Activated CD4-positive, alpha-beta T cell treated with anti-CD3 and anti-CD28 coated beads, Interleukin-2, amount 50 U/mL, for 16 hours (primary cell): ENCODE measurements around the gene NUDT6.
"Not testable (repeated sequence)": the region's sequence is repeated elsewhere in the genome, so short reads cannot be mapped to it uniquely, and the experiment has no call there.

ENCODE experiments used
- DNase-seq: peaks from one replicate; pipeline ENCODE4 v3.0.0-alpha.2; 2020

Gene NUDT6

GRCh38 chr4:122921971-122922876 lies at the start of gene NUDT6:
TSS of gene NUDT6 (minus strand) at chr4:122922597. CDS start at chr4:122922572, 25 bp downstream.
- peak; percentile 64 for DNase-seq

GRCh38 chr4:122968227-122968812 lies 45.9 kb upstream of the NUDT6 start:
- no peak for DNase-seq

GRCh38 chr4:122967231-122967630 lies 44.8 kb upstream of the NUDT6 start:
- DNase-seq = no peak

- DNase-seq = no peak
These were observed 43.8 kb upstream of the NUDT6 start for GRCh38 chr4:122966201-122966600.

- DNase-seq = peak; percentile 17
These were observed 40.8 kb upstream of the NUDT6 start for GRCh38 chr4:122963216-122963615.

- no peak for DNase-seq
These were observed 38.2 kb upstream of the NUDT6 start for GRCh38 chr4:122960611-122961000.

DNA sequence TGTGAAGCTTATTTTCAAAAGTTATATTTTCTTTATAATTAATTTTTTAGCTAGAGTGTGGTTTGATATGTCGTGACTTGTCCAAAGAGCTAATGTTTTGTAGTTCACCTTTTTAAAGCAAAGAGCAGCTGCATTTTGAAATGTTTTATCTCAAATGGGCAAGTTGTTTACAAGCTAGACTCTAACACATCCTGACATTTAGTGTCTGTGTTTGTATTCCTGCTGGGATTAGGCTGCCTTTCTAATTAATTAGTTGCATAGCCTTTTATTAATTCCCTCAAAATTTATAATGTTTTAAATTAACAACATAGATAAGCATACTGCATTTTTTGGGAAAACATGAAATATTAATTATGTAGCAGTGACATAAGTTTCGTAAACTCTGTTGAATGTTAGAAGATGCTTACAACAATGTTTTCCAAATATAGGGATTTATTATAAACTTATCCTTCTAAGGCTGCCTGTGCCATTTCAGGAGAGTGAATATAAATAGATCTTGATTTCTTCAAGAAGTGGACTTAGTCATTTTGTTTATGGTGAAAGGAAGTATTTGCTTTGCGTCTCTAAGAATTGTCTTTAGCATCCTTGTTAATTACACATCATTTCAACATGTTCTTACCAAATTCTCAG lies 37.7 kb upstream of the NUDT6 start:
- DNase-seq = no peak

DNA sequence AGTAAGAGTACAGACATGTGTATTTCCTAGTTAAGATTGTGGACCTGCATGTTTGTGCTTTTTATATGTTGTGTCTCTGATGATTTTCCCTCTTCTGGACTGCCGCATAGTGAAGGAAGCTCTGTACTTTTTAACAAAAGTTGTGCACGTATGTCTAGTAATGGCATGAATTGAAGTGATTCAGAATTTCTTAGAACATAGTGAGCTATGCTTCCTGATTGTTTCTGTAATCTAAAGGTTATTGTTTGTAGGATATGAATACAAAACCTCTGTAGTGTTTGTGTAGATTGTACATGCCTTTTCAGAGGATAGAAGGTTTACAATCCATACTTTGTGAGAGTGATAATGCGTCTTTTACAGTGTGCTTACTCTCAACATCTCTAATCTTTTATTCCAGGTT lies 37.0 kb upstream of the NUDT6 start:
- no peak for DNase-seq

GRCh38 chr4:122958505-122958904 lies 36.1 kb upstream of the NUDT6 start:
- no peak for DNase-seq

GRCh38 chr4:122953924-122954323 lies 31.5 kb upstream of the NUDT6 start:
- no peak for DNase-seq

- no peak for DNase-seq
These were observed 29.6 kb upstream of the NUDT6 start for GRCh38 chr4:122952028-122952427.

- no peak for DNase-seq
These were observed 26.3 kb upstream of the NUDT6 start for GRCh38 chr4:122948671-122949070.

GRCh38 chr4:122946142-122946541 lies 23.7 kb upstream of the NUDT6 start:
- DNase-seq = no peak

GRCh38 chr4:122945136-122945535 lies 22.7 kb upstream of the NUDT6 start:
- DNase-seq = not testable (repeated sequence)

DNA sequence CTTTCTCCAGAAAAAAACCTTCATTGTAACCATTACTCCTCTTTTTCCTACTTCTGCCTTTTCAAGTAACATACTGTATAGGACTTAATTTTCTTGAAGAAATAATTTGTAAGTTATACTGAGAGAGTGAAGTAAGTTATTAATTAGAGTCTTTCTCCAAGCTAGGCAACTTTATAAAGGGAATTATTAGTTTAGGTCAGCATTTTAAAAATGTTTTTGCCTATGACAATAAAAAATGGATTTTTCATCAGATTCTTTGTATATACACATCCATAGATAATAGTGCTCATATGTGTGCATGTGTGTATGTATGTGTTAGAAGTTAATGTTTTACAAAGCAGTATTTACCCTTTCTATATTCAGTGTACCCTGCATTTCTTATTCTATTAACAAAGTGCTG lies 10.4 kb upstream of the NUDT6 start:
- no peak for DNase-seq

GRCh38 chr4:122930862-122931261 lies 8.5 kb upstream of the NUDT6 start:
- no peak for DNase-seq

DNA sequence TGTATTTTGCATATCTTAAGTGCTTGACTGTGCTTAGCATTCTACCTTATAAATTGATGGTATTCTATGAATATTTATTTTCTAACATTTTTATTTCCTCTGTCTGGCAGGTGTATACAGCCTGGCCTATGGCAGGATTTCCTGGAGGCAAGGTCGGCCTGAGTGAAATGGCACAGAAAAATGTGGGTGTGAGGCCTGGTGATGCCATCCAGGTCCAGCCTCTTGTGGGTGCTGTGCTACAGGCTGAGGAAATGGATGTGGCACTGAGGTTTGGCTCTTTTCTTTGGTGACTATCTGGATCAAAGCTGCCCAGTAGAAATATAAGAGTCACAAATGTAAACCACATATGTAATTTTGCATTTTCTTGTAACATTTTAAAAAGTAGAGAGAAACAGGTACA lies 6.5 kb upstream of the NUDT6 start:
- DNase-seq = peak; percentile 16

GRCh38 chr4:122922877-122923511 lies 597 bp upstream of the NUDT6 start:
- DNase-seq = peak; percentile 94

DNA sequence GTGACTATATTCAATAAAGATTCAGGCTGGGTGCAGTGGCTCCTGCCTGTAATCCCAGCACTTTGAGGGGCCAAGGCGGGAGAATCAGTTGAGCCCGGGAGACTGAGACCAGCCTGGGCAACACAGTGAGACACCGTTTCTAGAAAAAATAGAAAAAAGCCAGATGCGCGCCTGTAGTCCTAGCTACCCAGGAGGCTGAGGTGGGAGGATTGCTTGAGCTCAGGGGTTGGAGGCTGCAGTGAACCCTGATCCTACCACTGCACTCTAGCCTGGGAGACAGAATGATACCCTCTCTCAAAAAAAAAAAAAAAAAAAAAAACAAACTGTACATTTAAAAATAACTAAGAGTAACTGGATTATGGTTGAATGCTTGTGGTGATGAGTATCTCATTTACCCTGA lies 1.1 kb downstream of the NUDT6 start:
- no peak for DNase-seq

- DNase-seq = no peak
These were observed 1.9 kb downstream of the NUDT6 start for GRCh38 chr4:122920473-122920872.

DNA sequence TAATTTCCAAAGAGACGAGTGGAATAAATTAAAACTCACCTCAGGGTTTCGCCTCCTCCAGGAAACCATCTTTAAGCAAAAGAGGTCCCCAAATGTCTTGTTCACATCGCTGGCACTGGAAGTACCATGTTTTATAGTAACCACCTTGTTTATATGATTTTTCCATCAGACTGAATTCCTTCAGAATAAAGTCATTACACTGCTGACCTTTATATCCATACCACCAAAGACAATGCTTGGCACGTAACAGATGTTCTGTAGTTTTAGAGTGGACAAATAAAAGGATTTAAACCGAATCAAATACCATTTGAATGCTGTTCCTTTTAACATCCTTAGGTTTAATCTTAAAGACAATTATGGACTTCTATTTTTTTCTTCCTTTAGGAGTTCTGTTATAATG lies 4.7 kb downstream of the NUDT6 start:
- DNase-seq = no peak

DNA sequence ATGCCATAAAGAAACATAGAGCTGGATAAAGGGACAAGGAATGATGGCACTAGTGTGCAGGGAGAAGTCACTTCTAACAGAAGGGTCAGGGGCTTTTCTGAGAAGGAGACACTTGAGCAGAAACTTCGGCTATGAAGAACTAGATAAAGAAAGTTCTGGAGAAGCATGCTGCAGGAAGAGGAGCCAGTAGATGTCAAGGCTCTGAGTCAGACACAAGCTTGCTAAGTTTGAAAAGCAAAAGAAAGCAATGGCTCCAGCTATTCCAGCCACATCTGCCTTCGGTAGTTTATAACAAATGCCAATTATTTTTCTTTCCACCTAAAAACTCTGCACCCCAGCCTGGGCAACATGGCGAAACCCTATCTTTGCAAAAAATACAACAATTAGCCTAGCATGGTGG lies 7.5 kb downstream of the NUDT6 start:
- DNase-seq = no peak

- peak; percentile 46 for DNase-seq
These were observed 8.0 kb downstream of the NUDT6 start for GRCh38 chr4:122914292-122914904.
